MM.1S (cell line): Measurements from ENCODE around the gene FAM240A.

Experiments used
- DNase-seq: peaks from one replicate; pipeline ENCODE4 v3.0.0-alpha.2; 2015
- H2AFZ ChIP-seq: fragments of 300-600 bp; sonication (generic); 2 replicates; pipeline ENCODE4 v1.6.0; 2016; ENCODE audit warnings: antibody characterized with exemption, low read length
- H3F3A ChIP-seq: fragments of 300-600 bp; sonication (generic); 2 replicates; pipeline ENCODE4 v1.6.1; 2016; ENCODE audit warnings: mild to moderate bottlenecking, antibody characterized with exemption, low read length, moderate library complexity, mixed read lengths; ENCODE audit not compliant: insufficient read depth
- H3K27ac ChIP-seq: fragments of 300-600 bp; sonication (generic); 2 replicates; pipeline ENCODE4 v1.5.1; 2016; ENCODE audit warnings: mild to moderate bottlenecking, low read length
- H3K27me3 ChIP-seq: fragments of 300-600 bp; sonication (generic); replicated peaks from 2 replicates; pipeline ENCODE4 v1.6.0; 2016; ENCODE audit warnings: low read length; ENCODE audit not compliant: insufficient read depth
- H3K36me3 ChIP-seq: fragments of 300-600 bp; sonication (generic); replicated peaks from 2 replicates; pipeline ENCODE4 v1.6.1; 2016; ENCODE audit warnings: mild to moderate bottlenecking, low read length, mixed read lengths; ENCODE audit not compliant: insufficient read depth
- H3K4me1 ChIP-seq: fragments of 300-600 bp; sonication (generic); 2 replicates; pipeline ENCODE4 v1.6.1; 2016; ENCODE audit warnings: low read length, mixed read lengths
- H3K4me2 ChIP-seq: fragments of 300-600 bp; sonication (generic); 2 replicates; pipeline ENCODE4 v1.6.0; 2016; ENCODE audit warnings: low read depth, low read length
- H3K4me3 ChIP-seq: fragments of 300-600 bp; sonication (generic); 2 replicates; pipeline ENCODE4 v1.5.1; 2016; ENCODE audit warnings: low read length, mixed read lengths
- H3K79me2 ChIP-seq: fragments of 300-600 bp; sonication (generic); 2 replicates; pipeline ENCODE4 v1.6.1; 2016; ENCODE audit warnings: mixed run types, low read length, mixed read lengths
- H3K9ac ChIP-seq: fragments of 300-600 bp; sonication (generic); 2 replicates; pipeline ENCODE4 v1.6.1; 2016; ENCODE audit warnings: low read length, mixed read lengths
- H3K9me2 ChIP-seq: fragments of 300-600 bp; sonication (generic); replicated peaks from 2 replicates; pipeline ENCODE4 v1.6.1; 2016; ENCODE audit warnings: mild to moderate bottlenecking, low read length, mixed read lengths; ENCODE audit not compliant: insufficient read depth
- H3K9me3 ChIP-seq: fragments of 300-600 bp; sonication (generic); replicated peaks from 2 replicates; pipeline ENCODE4 v1.6.1; 2016; ENCODE audit warnings: mild to moderate bottlenecking, low read length, mixed read lengths; ENCODE audit not compliant: insufficient read depth
- H4K20me1 ChIP-seq: fragments of 300-600 bp; sonication (generic); 2 replicates; pipeline ENCODE4 v1.6.1; 2016; ENCODE audit warnings: mild to moderate bottlenecking, low read length, moderate library complexity, mixed read lengths; ENCODE audit not compliant: insufficient read depth
- CTCF ChIP-seq: fragments of 300-600 bp; sonication (generic); IDR thresholded peaks from 2 replicates; pipeline ENCODE4 v1.5.1; 2016; ENCODE audit warnings: antibody characterized with exemption, low read length, mixed read lengths
- EZH2 ChIP-seq: fragments of 300-600 bp; sonication (generic); optimal IDR thresholded peaks from 2 replicates; pipeline ENCODE3; 2017; ENCODE audit warnings: low read depth, mild to moderate bottlenecking, antibody characterized with exemption, low read length, mixed read lengths
- EZH2phosphoT487 ChIP-seq: fragments of 300-600 bp; sonication (generic); IDR thresholded peaks from 2 replicates; pipeline ENCODE4 v1.6.1; 2018; ENCODE audit warnings: antibody characterized with exemption, low read length

Gene FAM240A

GRCh38 chr3:46624975-46625490 lies 12.7 kb downstream of the FAM240A start:
- Histone ChIP-seq H4K20me1 (no peaks in the 10 kb centered on the region), H3K9me2 (no peaks in the 10 kb centered on the region), H3K27ac (no peak overlapping the region), H3K4me1 (no peaks in the 10 kb centered on the region), H3K4me3 (no peak overlapping the region), H3K9ac (no peak overlapping the region), H2AFZ (no peak overlapping the region), H3K27me3 (no peaks in the 10 kb centered on the region), H3K79me2 (no peaks in the 10 kb centered on the region), H3K36me3 (no peaks in the 10 kb centered on the region), H3K9me3 (no peaks in the 10 kb centered on the region), H3K4me2 (no peak overlapping the region), H3F3A (no peaks in the 10 kb centered on the region)
- no peak for DNase-seq
- TF ChIP-seq CTCF (no peak), EZH2phosphoT487 (no peak), EZH2 (no peak)

- Histone ChIP-seq H3K9me3 (no peaks in the 10 kb centered on the region), H3K4me1 (no peaks in the 10 kb centered on the region), H4K20me1 (no peaks in the 10 kb centered on the region), H3K27ac (no peak overlapping the region), H3K36me3 (no peaks in the 10 kb centered on the region), H3K79me2 (no peaks in the 10 kb centered on the region), H3F3A (no peaks in the 10 kb centered on the region), H3K4me2 (no peak overlapping the region), H3K4me3 (no peak overlapping the region), H2AFZ (no peak overlapping the region), H3K9me2 (no peaks in the 10 kb centered on the region), H3K27me3 (no peaks in the 10 kb centered on the region), H3K9ac (no peak overlapping the region)
- DNase-seq: no peak
- no peak for TF ChIP-seq EZH2phosphoT487
- no peak for TF ChIP-seq CTCF
- no peak for TF ChIP-seq EZH2
These were observed 13.7 kb downstream of the FAM240A start for GRCh38 chr3:46626039-46626438.

- H3K79me2 ChIP-seq: no peaks in the 10 kb centered on the region
- TF ChIP-seq EZH2 (no peak), CTCF (no peak), EZH2phosphoT487 (no peak)
- DNase-seq: no peak
These were observed 14.8 kb downstream of the FAM240A start for GRCh38 chr3:46627078-46627477.

More at GRCh38 chr3:46627078-46627477, 14.8 kb downstream of the FAM240A start:
- no peaks in the 10 kb centered on the region for H3F3A ChIP-seq
- H3K4me3 ChIP-seq: no peak overlapping the region
- H3K4me1 ChIP-seq: no peaks in the 10 kb centered on the region
- no peaks in the 10 kb centered on the region for H3K9me2 ChIP-seq
- no peaks in the 10 kb centered on the region for H4K20me1 ChIP-seq
- H2AFZ ChIP-seq: no peak overlapping the region
- H3K4me2 ChIP-seq: no peak overlapping the region
- H3K27ac ChIP-seq: no peak overlapping the region
- no peak overlapping the region for H3K9ac ChIP-seq
- H3K36me3 ChIP-seq: no peaks in the 10 kb centered on the region
- no peaks in the 10 kb centered on the region for H3K9me3 ChIP-seq
- H3K27me3 ChIP-seq: no peaks in the 10 kb centered on the region
